Heart right ventricle (tissue), 16 donors: Measurements from ENCODE around the gene AP2A2. TPM values are rescaled to one million over a fixed set of nuclear protein-coding genes. Genes with fewer than 3 reads are reported as not detected.

Experiments used
- ATAC-seq, 8 donors: fragments of 200-7000 bp; cut with Tn5 transposase; one replicate each; pipeline ENCODE4 v1.9.1; 2020; ENCODE audit warnings: mild to moderate bottlenecking in 8 of 8, moderate library complexity in 8 of 8, moderate number of reproducible peaks in 1 of 8
- DNase-seq, 2 donors: peaks; one replicate each; pipeline ENCODE4 v3.0.0-alpha.2; 2020
- H3K27ac ChIP-seq, 10 donors: fragments of 200-600 bp; sonication (generic) in 2 of 10; one replicate each; pipeline versions ENCODE4 v1.5.0 to v1.8.0; 2020 to 2022; ENCODE audit warnings: mild to moderate bottlenecking in 3 of 10
- H3K27me3 ChIP-seq, 7 donors: fragments of 200-600 bp; one replicate each; pipeline ENCODE4 v1.8.0; 2021 to 2022; ENCODE audit warnings: mild to moderate bottlenecking in 2 of 7
- H3K36me3 ChIP-seq, 9 donors: fragments of 200-600 bp; sonication (generic) in 1 of 9; one replicate each; pipeline versions ENCODE4 v1.5.0 to v1.8.0; 2020 to 2022; ENCODE audit warnings: mild to moderate bottlenecking in 2 of 9
- H3K4me1 ChIP-seq, 9 donors: fragments of 200-600 bp; sonication (generic) in 1 of 9; one replicate each; pipeline versions ENCODE4 v1.5.0 to v1.8.0; 2020 to 2022; ENCODE audit warnings: mild to moderate bottlenecking in 4 of 9
- H3K4me3 ChIP-seq, 10 donors: fragments of 200-600 bp; sonication (generic) in 2 of 10; one replicate each; pipeline versions ENCODE4 v1.5.0 to v1.8.0; 2020 to 2022; ENCODE audit warnings: mild to moderate bottlenecking in 7 of 10, moderate library complexity in 2 of 10
- H3K9me3 ChIP-seq, 11 donors: fragments of 200-600 bp in 10 of 11; sonication (generic) in 2 of 11; one replicate each; pipeline versions ENCODE4 v1.5.0 to v1.8.0; 2013 to 2022; ENCODE audit warnings: mild to moderate bottlenecking in 2 of 11, control low read depth in 1 of 11, moderate library complexity in 1 of 11
- CTCF ChIP-seq, 9 donors: fragments of 200-600 bp; sonication (generic) in 2 of 9; IDR thresholded peaks; one replicate each; pipeline versions ENCODE4 v1.5.0 to v1.8.0; 2021 to 2022; ENCODE audit warnings: antibody characterized with exemption in 9 of 9, mild to moderate bottlenecking in 5 of 9, moderate library complexity in 1 of 9
- WGBS, 2 donors: extraction: QIAGEN DNeasy Blood & Tissue Kit; methylation state at CpG; one replicate each; pipeline ENCODE4 v1.1.7; 2013; ENCODE audit warnings: inconsistent platforms in 1 of 2; 5-methylcytosine and 5-hydroxymethylcytosine counted together
- intact Hi-C, 10 donors: fragments of 100-400 bp; cut with DNase I; formaldehyde crosslinking; loops; one replicate each; pipeline versions ENCODE4 v1.11.1 to v1.14.2; 2022
- polyA plus RNA-seq, 2 donors: library from polyadenylated mRNA; stranded (reverse); fragments of 200-250 nt; gene quantifications; one replicate each; pipeline ENCODE4 v1.2.3, GENCODE V29; 2013
- total RNA-seq, 10 donors: library from RNA; stranded (reverse); fragmentation: NEBNext Ultra II Directional in 3 of 10; extraction: Animal tissue kit (Norgen Biotek cat#: 25700) in 3 of 10; gene quantifications; one replicate each; pipeline versions ENCODE4 v1.2.1 to v1.2.4, GENCODE V29; 2021 to 2023
- donor health status: Arrhythmogenic right ventricular cardiomyopathy.
- donor health status: ischemic (EF 13 %, LVEDD 7.1; RV severe dilation, severe dysfunction).
- donor health status: healthy with polysubstance abuse.
- donor health status: DM: no; HTN: yes; CAD: no.
- donor health status: DM: no; HTN: no; CAD: no.
- donor health status: ischemic (EF 25% LVEDD 6.9; RV normal size, moderate dysfunction).
- donor health status: ischemic (EF 25% LVEDD 5.7; RV mildly dilated, moderate dysfunction).
- donor health status: healthy.
- donor health status: DM: yes; HTN: yes; CAD: no.
- donor health status: Ischemic cardiomyopathy.
- donor health status: ischemic (EF 35%, LVEDD 5.7; RV mildly dilated, moderate dysfunction).
- donor health status: nonischemic (EF 11% LVEDD 7.7; RV severe dilation, severe dysfunction).
- donor health status: DM: yes; HTN: yes; CAD: no.
- donor health status: PGD.
- donor health status: ischemic (EF 29% LVEDD 5.4; RV normal size, mild dysfunction).
- donor health status: nonischemic (EF 23%, LVEDD 6.1; RV moderate dilation, normal function).

AP2A2 gene
- total and polyA plus RNA-seq, 12 donors, result 24.3 to 58.4 (median 37.4) TPM

GRCh38 chr11:990101-990500 lies 64.4 kb downstream of the AP2A2 start:
- Histone ChIP-seq H3K9me3 (no peaks in the 10 kb centered on the region), H3K4me1 (peaks cover 0 to 10% (median 0%) of the 10 kb centered on the region in 9 donors), H3K36me3 (peaks cover 0 to 94% (median 64%) of the 10 kb centered on the region in 9 donors), H3K27ac (no peak overlapping the region), H3K27me3 (no peaks in the 10 kb centered on the region), H3K4me3 (no peak overlapping the region)
- ATAC-seq, result no peak
- 84 to 85% methylated on average over 10 of the region's 10 CpGs for WGBS, 2 donors
- TF ChIP-seq CTCF (IDR thresholded peaks at IDR 0.05), result no peak
- DNase-seq, result no peak
- intact Hi-C loops, result no loop called here

- intact Hi-C loops, result no loop called here
- Histone ChIP-seq H3K27me3 (no peaks in the 10 kb centered on the region), H3K36me3 (peaks cover 0 to 92% (median 60%) of the 10 kb centered on the region in 9 donors), H3K9me3 (no peaks in the 10 kb centered on the region), H3K27ac (no peak overlapping the region), H3K4me1 (peaks cover 0 to 13% (median 0%) of the 10 kb centered on the region in 9 donors), H3K4me3 (no peak overlapping the region)
- WGBS, 2 donors, result 85 to 90% methylated on average over 12 of the region's 12 CpGs
- TF ChIP-seq CTCF (IDR thresholded peaks at IDR 0.05), result no peak
- ATAC-seq (no peak), DNase-seq (no peak)
Measured at GRCh38 chr11:991034-991433, 65.4 kb downstream of the AP2A2 start.

GRCh38 chr11:991711-992307 lies 66.1 kb downstream of the AP2A2 start:
- intact Hi-C loops, result no loop called here
- Histone ChIP-seq H3K27ac (no peak overlapping the region), H3K4me1 (peaks cover 0 to 6% (median 0%) of the 10 kb centered on the region in 9 donors), H3K27me3 (no peaks in the 10 kb centered on the region), H3K9me3 (no peaks in the 10 kb centered on the region), H3K36me3 (peaks cover 0 to 92% (median 53%) of the 10 kb centered on the region in 9 donors), H3K4me3 (no peak overlapping the region)
- no peak for TF ChIP-seq CTCF (IDR thresholded peaks at IDR 0.05)
- 84 to 85% methylated on average over 24 of the region's 24 CpGs for WGBS, 2 donors
- no peak for ATAC-seq
- no peak for DNase-seq

GRCh38 chr11:992577-992976 lies 66.9 kb downstream of the AP2A2 start:
- TF ChIP-seq CTCF (IDR thresholded peaks at IDR 0.05), result no peak
- DNase-seq, result no peak
- Histone ChIP-seq H3K27me3 (no peaks in the 10 kb centered on the region), H3K4me1 (peaks cover 0 to 4% (median 0%) of the 10 kb centered on the region in 9 donors), H3K9me3 (no peaks in the 10 kb centered on the region), H3K4me3 (no peak overlapping the region), H3K27ac (no peak overlapping the region), H3K36me3 (peaks cover 0 to 92% (median 52%) of the 10 kb centered on the region in 9 donors)
- WGBS, 2 donors, result 92 to 95% methylated on average over 16 of the region's 16 CpGs
- intact Hi-C loops, result no loop called here
- ATAC-seq, result no peak
